Epidermal melanocyte (primary cell): ENCODE results near the gene CNTRL.
"Not testable (repeated sequence)": the region's sequence is repeated elsewhere in the genome, so short reads cannot be mapped to it uniquely, and the experiment has no call there.

ENCODE experiments used
- DNase-seq: peaks from one replicate; pipeline ENCODE4 v3.0.0; 2011; ENCODE audit warnings: low spot score; ENCODE audit not compliant: insufficient read length

CNTRL gene

GRCh38 chr9:121074370-121075250, at the start of gene CNTRL:
TSS of gene CNTRL (plus strand) at chr9:121074955. CDS start at chr9:121088327, 13,372 bp downstream.
- peak; percentile 52 for DNase-seq

GRCh38 chr9:121026260-121026691, 48.5 kb upstream of the CNTRL start:
- DNase-seq: no peak

GRCh38 chr9:121026768-121027167, 48.0 kb upstream of the CNTRL start:
- no peak for DNase-seq

- DNase-seq: not testable (repeated sequence)
These were observed 46.5 kb upstream of the CNTRL start for GRCh38 chr9:121028285-121028684.

- no peak for DNase-seq
These were observed 45.3 kb upstream of the CNTRL start for GRCh38 chr9:121029469-121029868.

- DNase-seq: no peak
These were observed 40.2 kb upstream of the CNTRL start for GRCh38 chr9:121034529-121034928.

GRCh38 chr9:121035717-121036116, 39.0 kb upstream of the CNTRL start:
- not testable (repeated sequence) for DNase-seq

- no peak for DNase-seq
These were observed 36.4 kb upstream of the CNTRL start for GRCh38 chr9:121038362-121038761.

- no peak for DNase-seq
These were observed 36.0 kb upstream of the CNTRL start for GRCh38 chr9:121038804-121039203.

- no peak for DNase-seq
These were observed 26.6 kb upstream of the CNTRL start for GRCh38 chr9:121048175-121048574.

GRCh38 chr9:121048618-121049017, 26.1 kb upstream of the CNTRL start:
- no peak for DNase-seq

- DNase-seq: no peak
These were observed 24.4 kb upstream of the CNTRL start, which contains the start of gene C5 for GRCh38 chr9:121050128-121050988. TSS of gene C5 (minus strand) at chr9:121050275. CDS start at chr9:121050246, 29 bp downstream.

GRCh38 chr9:121053544-121053943, 21.2 kb upstream of the CNTRL start:
- no peak for DNase-seq

- DNase-seq: no peak
These were observed 19.1 kb upstream of the CNTRL start for GRCh38 chr9:121055642-121056143.

- DNase-seq: no peak
These were observed 16.9 kb upstream of the CNTRL start for GRCh38 chr9:121057821-121058220.

- DNase-seq: no peak
These were observed 15.2 kb upstream of the CNTRL start for GRCh38 chr9:121059513-121059912.

GRCh38 chr9:121059998-121060636, 14.6 kb upstream of the CNTRL start:
- DNase-seq: peak; percentile 30

GRCh38 chr9:121066850-121067249, 7.9 kb upstream of the CNTRL start:
- DNase-seq: no peak

- DNase-seq: no peak
These were observed 7.1 kb upstream of the CNTRL start for GRCh38 chr9:121067640-121068039.

GRCh38 chr9:121069396-121069795, 5.4 kb upstream of the CNTRL start:
- no peak for DNase-seq

- DNase-seq: no peak
These were observed 3.4 kb upstream of the CNTRL start for GRCh38 chr9:121071370-121071755.
